GM12872 (cell line): ENCODE data around the gene BLOC1S1.

Experiments used
- TF ChIP-seq, protein P1 (sequence below): IDR thresholded peaks from 3 replicates; pipeline ENCODE4 v1.5.1; 2011; ENCODE audit warnings: low read depth, mild to moderate bottlenecking, low read length, moderate library complexity; ENCODE audit not compliant: insufficient read depth

Gene BLOC1S1

DNA sequence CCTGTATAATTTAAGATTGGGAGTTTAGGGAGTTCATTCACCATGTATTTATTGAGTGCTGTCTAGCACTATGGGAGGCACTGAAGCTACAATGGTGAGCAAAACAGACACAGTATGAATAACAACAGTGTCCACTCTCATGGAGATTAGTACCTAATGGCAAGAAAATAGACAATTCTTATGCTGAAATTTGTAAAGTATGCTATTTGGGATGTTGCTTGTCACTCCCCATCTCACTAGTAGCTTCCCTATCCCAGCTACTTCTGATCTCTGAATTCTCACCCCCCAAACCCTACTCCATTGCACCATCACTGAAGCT lies 31.0 kb downstream of the BLOC1S1 start:
- TF ChIP-seq, protein P1, sequence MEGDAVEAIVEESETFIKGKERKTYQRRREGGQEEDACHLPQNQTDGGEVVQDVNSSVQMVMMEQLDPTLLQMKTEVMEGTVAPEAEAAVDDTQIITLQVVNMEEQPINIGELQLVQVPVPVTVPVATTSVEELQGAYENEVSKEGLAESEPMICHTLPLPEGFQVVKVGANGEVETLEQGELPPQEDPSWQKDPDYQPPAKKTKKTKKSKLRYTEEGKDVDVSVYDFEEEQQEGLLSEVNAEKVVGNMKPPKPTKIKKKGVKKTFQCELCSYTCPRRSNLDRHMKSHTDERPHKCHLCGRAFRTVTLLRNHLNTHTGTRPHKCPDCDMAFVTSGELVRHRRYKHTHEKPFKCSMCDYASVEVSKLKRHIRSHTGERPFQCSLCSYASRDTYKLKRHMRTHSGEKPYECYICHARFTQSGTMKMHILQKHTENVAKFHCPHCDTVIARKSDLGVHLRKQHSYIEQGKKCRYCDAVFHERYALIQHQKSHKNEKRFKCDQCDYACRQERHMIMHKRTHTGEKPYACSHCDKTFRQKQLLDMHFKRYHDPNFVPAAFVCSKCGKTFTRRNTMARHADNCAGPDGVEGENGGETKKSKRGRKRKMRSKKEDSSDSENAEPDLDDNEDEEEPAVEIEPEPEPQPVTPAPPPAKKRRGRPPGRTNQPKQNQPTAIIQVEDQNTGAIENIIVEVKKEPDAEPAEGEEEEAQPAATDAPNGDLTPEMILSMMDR: no peak

DNA sequence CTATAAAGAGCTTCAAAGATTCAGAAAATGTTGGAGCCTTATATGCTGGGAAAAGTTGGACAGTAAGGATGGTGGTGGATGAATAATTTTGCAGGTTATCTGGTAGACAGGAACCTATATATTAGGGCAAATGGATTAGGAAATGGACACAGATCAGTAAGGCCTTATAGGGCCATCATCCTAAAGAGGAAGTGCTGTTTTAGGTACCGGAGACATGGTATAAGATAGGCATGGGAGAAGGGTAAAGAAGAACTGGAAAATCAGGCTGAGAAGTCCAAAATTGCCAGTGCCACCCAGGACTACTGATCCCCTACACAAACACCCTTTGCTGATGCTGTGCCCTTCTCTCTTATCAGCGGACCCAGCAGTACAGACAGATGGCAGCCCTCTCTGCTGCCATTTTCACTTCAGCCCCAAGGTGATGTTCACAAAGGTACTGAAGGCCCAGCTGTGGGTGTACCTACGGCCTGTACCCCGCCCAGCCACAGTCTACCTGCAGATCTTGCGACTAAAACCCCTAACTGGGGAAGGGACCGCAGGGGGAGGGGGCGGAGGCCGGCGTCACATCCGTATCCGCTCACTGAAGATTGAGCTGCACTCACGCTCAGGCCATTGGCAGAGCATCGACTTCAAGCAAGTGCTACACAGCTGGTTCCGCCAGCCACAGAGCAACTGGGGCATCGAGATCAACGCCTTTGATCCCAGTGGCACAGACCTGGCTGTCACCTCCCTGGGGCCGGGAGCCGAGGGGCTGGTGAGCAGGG lies 32.6 kb downstream of the BLOC1S1 start:
- TF ChIP-seq, protein P1: no peak

GRCh38 chr12:55755246-55755645 lies 39.4 kb downstream of the BLOC1S1 start:
- TF ChIP-seq, protein P1: no peak

- TF ChIP-seq, protein P1: no peak
Observed at GRCh38 chr12:55757701-55758100, 41.9 kb downstream of the BLOC1S1 start.

DNA sequence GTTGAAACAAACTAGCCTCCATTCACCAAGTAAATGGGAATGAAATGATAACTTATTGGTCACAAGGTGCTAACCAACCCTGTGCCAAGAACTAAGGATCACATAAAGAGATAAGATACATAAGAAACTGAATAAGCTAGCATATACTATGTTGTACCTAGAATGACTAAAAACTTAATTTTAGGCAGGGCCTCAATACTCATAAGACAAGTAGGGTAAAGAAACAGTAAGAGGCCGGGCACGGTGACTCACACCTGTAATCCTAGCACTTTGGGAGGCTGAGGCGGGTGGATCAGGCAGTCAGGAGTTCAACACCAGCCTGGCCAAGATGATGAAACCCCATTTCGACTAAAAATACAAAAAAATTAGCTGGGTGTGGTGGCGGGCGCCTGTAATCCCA lies 44.8 kb downstream of the BLOC1S1 start:
- TF ChIP-seq, protein P1: no peak

DNA sequence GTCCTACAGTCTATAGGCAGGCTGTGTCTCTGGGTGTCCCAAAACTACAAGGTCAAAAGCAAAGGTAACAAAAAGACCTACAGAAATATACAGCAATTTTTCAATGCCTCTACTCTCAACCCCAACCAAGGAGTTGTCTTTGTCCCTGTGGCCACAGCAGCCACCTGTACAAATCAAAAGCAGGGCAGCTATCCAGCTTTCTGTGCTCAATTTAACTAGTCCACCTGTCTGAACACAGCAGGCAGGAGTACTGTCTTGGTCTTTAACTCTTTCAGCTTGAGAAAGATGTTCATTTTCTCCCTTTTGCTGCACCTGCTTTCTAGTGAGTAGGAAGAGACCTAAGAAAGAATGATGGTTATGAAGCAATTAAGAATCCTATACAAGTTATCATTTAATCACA lies 46.8 kb downstream of the BLOC1S1 start:
- TF ChIP-seq, protein P1: no peak

GRCh38 chr12:55765736-55766290 lies 50.0 kb downstream of the BLOC1S1 start:
- TF ChIP-seq, protein P1: no peak
